K562 (cell line): Measurements from ENCODE around the gene LAMTOR4. TPM values are rescaled to one million over a fixed set of nuclear protein-coding genes. Genes with fewer than 3 reads are reported as not detected.
"Not testable (repeated sequence)": the region's sequence is repeated elsewhere in the genome, so short reads cannot be mapped to it uniquely, and the experiment has no call there.

Experiments
- ATAC-seq: fragments of 200-7000 bp; cut with Tn5 transposase; 3 replicates; pipeline ENCODE4 v1.9.1; 2020; ENCODE audit warnings: moderate library complexity
- BruUV-seq: library from RNA; stranded (reverse); fragments of 400-500 nt; replicated peaks from 2 replicates; lab custom pipeline; 2021; lab: Mats Ljungman, UMichigan
- CTCF ChIA-PET: fragments of 300-600 bp; formaldehyde crosslinking; extraction: SDS; loops from one replicate; lab custom pipeline; 2021; ENCODE audit warnings: low intra/inter-chr PET ratio; lab: Yijun Ruan, JAX
- POLR2A ChIA-PET: fragments of 300-600, 350-650 bp; sonication (Branson Sonifier 250); formaldehyde crosslinking; extraction: SDS; loops from one replicate; lab custom pipeline; 2021; ENCODE audit warnings: antibody characterized with exemption, inconsistent platforms; lab: Yijun Ruan, JAX
- DNase-seq, 4 experiments: peaks; one replicate each; pipeline versions ENCODE4 v3.0.0 to v3.0.0-alpha.2; 2011 to 2018; ENCODE audit warnings: low spot score in 3 of 4, mixed read lengths in 3 of 4; ENCODE audit errors: extremely low read depth in 1 of 4
- FAIRE-seq: peaks from 2 replicates; lab custom pipeline; 2011; peaks lifted over from hg19 to GRCh38; lab: Jason Lieb, UNC
- H2AFZ ChIP-seq: 2 replicates; pipeline ENCODE4 v1.6.0; 2011; ENCODE audit warnings: low read depth, low read length, control low read depth, inconsistent platforms
- H3K27ac ChIP-seq: fragments of 200-600 bp; 3 replicates; pipeline ENCODE4 v1.8.0; 2011; ENCODE audit warnings: low read depth, mild to moderate bottlenecking, control low read depth, inconsistent platforms, low read length, moderate library complexity, mixed read lengths; ENCODE audit errors: extremely low read depth
- H3K27me3 ChIP-seq, 2 experiments: fragments of 300-600 bp in 1 of 2; 2 replicates in 1 of 2; 3 replicates in 1 of 2; pipeline versions ENCODE4 v1.6.0 to v1.8.0; 2011; ENCODE audit warnings: inconsistent platforms in 2 of 2, low read length in 2 of 2, mild to moderate bottlenecking in 1 of 2, mixed read lengths in 1 of 2, moderate library complexity in 1 of 2; ENCODE audit not compliant: control insufficient read depth in 2 of 2, insufficient read depth in 2 of 2
- H3K36me3 ChIP-seq: fragments of 300-600 bp; 3 replicates; pipeline ENCODE4 v1.8.0; 2011; ENCODE audit warnings: mild to moderate bottlenecking, low read length, inconsistent platforms; ENCODE audit not compliant: control insufficient read depth, insufficient read depth
- H3K4me1 ChIP-seq, 2 experiments: fragments of 200-600 bp in 1 of 2; replicated peaks in 1 of 2; 2 replicates in 1 of 2; 3 replicates in 1 of 2; pipeline versions ENCODE4 v1.5.1 to v1.8.0; 2011; ENCODE audit warnings: inconsistent platforms in 2 of 2, low read length in 2 of 2, mild to moderate bottlenecking in 1 of 2, mixed read lengths in 1 of 2, moderate library complexity in 1 of 2; ENCODE audit not compliant: control insufficient read depth in 2 of 2, insufficient read depth in 2 of 2
- H3K4me2 ChIP-seq: 2 replicates; pipeline ENCODE4 v1.6.1; 2011; ENCODE audit warnings: low read length, control low read depth, inconsistent platforms, mixed read lengths; ENCODE audit not compliant: insufficient read depth
- H3K4me3 ChIP-seq: fragments of 200-600 bp; sonication (generic), shearing (Covaris generic); 2 replicates; pipeline ENCODE4 v1.5.1; 2016; ENCODE audit warnings: control low read depth, inconsistent platforms
- H3K79me2 ChIP-seq: fragments of 200-600 bp; 3 replicates; pipeline ENCODE4 v1.8.0; 2011; ENCODE audit warnings: low read length, inconsistent platforms; ENCODE audit not compliant: control insufficient read depth, insufficient read depth
- H3K9ac ChIP-seq, 2 experiments: 2 replicates each; pipeline versions ENCODE4 v1.6.0 to v1.6.1; 2011; ENCODE audit warnings: low read depth in 2 of 2, low read length in 2 of 2, control low read depth in 1 of 2, inconsistent platforms in 1 of 2, mild to moderate bottlenecking in 1 of 2, mixed read lengths in 1 of 2; ENCODE audit not compliant: insufficient read depth in 1 of 2
- H3K9me1 ChIP-seq: one replicate; pipeline ENCODE4 v1.6.0; 2011; ENCODE audit warnings: inconsistent platforms, mild to moderate bottlenecking, low read length, moderate library complexity; ENCODE audit not compliant: control insufficient read depth, insufficient read depth
- H3K9me3 ChIP-seq: replicated peaks from 2 replicates; pipeline ENCODE4 v1.5.1; 2011; ENCODE audit warnings: low read depth, low read length, inconsistent platforms; ENCODE audit not compliant: control insufficient read depth, insufficient read depth
- H4K20me1 ChIP-seq: replicated peaks from 2 replicates; pipeline ENCODE4 v1.6.1; 2011; ENCODE audit warnings: low read length, inconsistent platforms, mixed read lengths; ENCODE audit not compliant: control insufficient read depth, insufficient read depth
- FOXA3 ChIP-seq, 2 experiments: fragments of 450-650 bp in 1 of 2; sonication (generic) in 1 of 2; formaldehyde crosslinking; IDR thresholded peaks in 1 of 2; conservative IDR thresholded peaks in 1 of 2; 2 replicates each; pipeline versions ENCODE4 v1.4.0 to v1.8.0; 2020 to 2022; ENCODE audit warnings: mild to moderate bottlenecking in 2 of 2, missing genetic modification reagents in 1 of 2
- LCOR ChIP-seq: sonication (generic); formaldehyde crosslinking; IDR thresholded peaks from 2 replicates; pipeline ENCODE4 v1.8.0; 2022; ENCODE audit warnings: mild to moderate bottlenecking, missing genetic modification reagents
- NFE2L1 ChIP-seq: fragments of 450-650 bp; IDR thresholded peaks from 2 replicates; pipeline ENCODE4 v1.6.1; 2016; ENCODE audit warnings: missing genetic modification characterization, low read depth, mild to moderate bottlenecking, missing compliant biosample characterization, moderate library complexity, borderline replicate concordance
- RBM14 ChIP-seq: fragments of 200-400 bp; formaldehyde crosslinking; IDR thresholded peaks from 2 replicates; pipeline ENCODE4 v1.6.1; 2018; ENCODE audit warnings: low read depth, mild to moderate bottlenecking, low read length, moderate library complexity, borderline replicate concordance; ENCODE audit not compliant: insufficient read depth
- WGBS: fragments of 100-300 bp; shearing (Covaris generic); methylation state at CpG from one replicate; pipeline ENCODE4 v1.1.6; 2016; ENCODE audit warnings: low coverage, mixed read lengths; ENCODE audit not compliant: insufficient coverage; ENCODE audit errors: missing lambda C conversion rate; 5-methylcytosine and 5-hydroxymethylcytosine counted together
- in situ Hi-C: fragments of 300-500 bp; cut with MboI; formaldehyde crosslinking; loops from 4 replicates; pipeline ENCODE4 v1.15.0; 2018; ENCODE audit warnings: inconsistent platforms, mixed read lengths
- intact Hi-C: fragments of 100-400 bp; cut with micrococcal nuclease; formaldehyde crosslinking; loops from 2 replicates; pipeline ENCODE4 v1.14.2; 2022
- polyA plus RNA-seq, 8 experiments: library from polyadenylated mRNA; depleted of rRNA in 4 of 8; stranded (reverse) in 5 of 8; unstranded in 3 of 8; fragments of >200 nt; fragmentation: Nextera tagmentation in 2 of 8; fragmentation: Illumina TruSeq in 1 of 8; extraction: Ambion mirVana in 2 of 8; extraction: Trizol in 1 of 8; gene quantifications; 2 replicates each; pipeline versions ENCODE4 v1.2.1 to v1.2.3, GENCODE V29; 2011 to 2014; ENCODE audit warnings: inconsistent platforms in 1 of 8, missing spikeins in 1 of 8
- total RNA-seq, 7 experiments: library from RNA; depleted of rRNA in 6 of 7; stranded (reverse); fragments of >200 nt in 6 of 7; fragmentation: Illumina TruSeq in 2 of 7; extraction: Trizol in 2 of 7; gene quantifications; 2 replicates each; pipeline versions ENCODE4 v1.2.1 to v1.2.3, GENCODE V29; 2011 to 2021; ENCODE audit warnings: low replicate concordance in 1 of 7
- TF ChIP-seq, protein P1 (sequence below): sonication (generic); formaldehyde crosslinking; IDR thresholded peaks from 2 replicates; pipeline ENCODE4 v1.8.0; 2022; ENCODE audit warnings: mild to moderate bottlenecking, missing genetic modification reagents

LAMTOR4 gene
- total and polyA plus RNA-seq, 9 of the 15 experiments (the other 6 are each of a cell fraction or from before 2014, with no cell fraction given): 79.6 to 314 (median 195) TPM

- no peak for TF ChIP-seq NFE2L1
- no peak for TF ChIP-seq RBM14
- TF ChIP-seq LCOR (CRISPR knock-in tag): no peak
- TF ChIP-seq, all 486 proteins: peak for 0
Measured at GRCh38 chr7:100128637-100128963, 20.1 kb upstream of the LAMTOR4 start (continued).

DNA sequence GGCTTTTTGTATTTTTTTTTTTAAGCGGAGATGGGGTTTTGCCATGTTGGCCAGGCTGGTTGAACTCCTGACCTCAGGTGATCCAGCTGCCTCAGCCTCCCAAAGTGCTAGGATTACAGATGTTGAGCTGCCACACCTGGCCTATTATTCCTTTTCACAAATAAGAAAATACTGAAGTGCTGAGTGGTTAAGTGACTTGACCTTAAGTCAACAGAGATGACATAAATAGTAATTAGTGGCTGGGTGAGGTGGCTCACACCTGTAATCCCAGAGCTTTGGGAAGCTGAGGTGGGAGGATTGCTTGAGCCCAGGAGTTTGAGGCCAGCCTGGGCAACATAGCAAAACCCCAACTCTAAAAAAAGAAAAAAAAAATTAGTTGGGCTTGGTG, 18.5 kb upstream of the LAMTOR4 start:
- not testable (repeated sequence) for H4K20me1 ChIP-seq, FAIRE-seq, BruUV-seq, H3K9ac ChIP-seq, H3K36me3 ChIP-seq, H3K27me3 ChIP-seq, H3K27ac ChIP-seq, H3K9me1 ChIP-seq, H3K4me2 ChIP-seq, ATAC-seq, DNase-seq, H3K4me3 ChIP-seq, H3K9me3 ChIP-seq
- POLR2A ChIA-PET: interaction anchor here (0.9 to 1.1 kb wide), 2 partner anchors 11 to 135 kb away, joined by 3 to 4 read pairs; no protein-coding TSS in a partner anchor
- H3K79me2 ChIP-seq: peaks cover 16% of the 10 kb centered on the region
- H3K4me1 ChIP-seq: peaks cover 16 to 32% of the 10 kb centered on the region in 2 experiments
- CTCF ChIA-PET: interaction anchor here (0.6 to 4.8 kb wide), 6 partner anchors 13 to 217 kb away, joined by 3 to 54 read pairs (median 8); no protein-coding TSS in a partner anchor
- intact Hi-C loops: loop anchor here (2.0 kb wide), 1 partner anchor 211 kb away; the partner anchor contains the start of gene TRIM4
- H2AFZ ChIP-seq: peak overlapping the region; percentile 85; the same call in 1 of the 2 replicates
- TF ChIP-seq, protein P1, sequence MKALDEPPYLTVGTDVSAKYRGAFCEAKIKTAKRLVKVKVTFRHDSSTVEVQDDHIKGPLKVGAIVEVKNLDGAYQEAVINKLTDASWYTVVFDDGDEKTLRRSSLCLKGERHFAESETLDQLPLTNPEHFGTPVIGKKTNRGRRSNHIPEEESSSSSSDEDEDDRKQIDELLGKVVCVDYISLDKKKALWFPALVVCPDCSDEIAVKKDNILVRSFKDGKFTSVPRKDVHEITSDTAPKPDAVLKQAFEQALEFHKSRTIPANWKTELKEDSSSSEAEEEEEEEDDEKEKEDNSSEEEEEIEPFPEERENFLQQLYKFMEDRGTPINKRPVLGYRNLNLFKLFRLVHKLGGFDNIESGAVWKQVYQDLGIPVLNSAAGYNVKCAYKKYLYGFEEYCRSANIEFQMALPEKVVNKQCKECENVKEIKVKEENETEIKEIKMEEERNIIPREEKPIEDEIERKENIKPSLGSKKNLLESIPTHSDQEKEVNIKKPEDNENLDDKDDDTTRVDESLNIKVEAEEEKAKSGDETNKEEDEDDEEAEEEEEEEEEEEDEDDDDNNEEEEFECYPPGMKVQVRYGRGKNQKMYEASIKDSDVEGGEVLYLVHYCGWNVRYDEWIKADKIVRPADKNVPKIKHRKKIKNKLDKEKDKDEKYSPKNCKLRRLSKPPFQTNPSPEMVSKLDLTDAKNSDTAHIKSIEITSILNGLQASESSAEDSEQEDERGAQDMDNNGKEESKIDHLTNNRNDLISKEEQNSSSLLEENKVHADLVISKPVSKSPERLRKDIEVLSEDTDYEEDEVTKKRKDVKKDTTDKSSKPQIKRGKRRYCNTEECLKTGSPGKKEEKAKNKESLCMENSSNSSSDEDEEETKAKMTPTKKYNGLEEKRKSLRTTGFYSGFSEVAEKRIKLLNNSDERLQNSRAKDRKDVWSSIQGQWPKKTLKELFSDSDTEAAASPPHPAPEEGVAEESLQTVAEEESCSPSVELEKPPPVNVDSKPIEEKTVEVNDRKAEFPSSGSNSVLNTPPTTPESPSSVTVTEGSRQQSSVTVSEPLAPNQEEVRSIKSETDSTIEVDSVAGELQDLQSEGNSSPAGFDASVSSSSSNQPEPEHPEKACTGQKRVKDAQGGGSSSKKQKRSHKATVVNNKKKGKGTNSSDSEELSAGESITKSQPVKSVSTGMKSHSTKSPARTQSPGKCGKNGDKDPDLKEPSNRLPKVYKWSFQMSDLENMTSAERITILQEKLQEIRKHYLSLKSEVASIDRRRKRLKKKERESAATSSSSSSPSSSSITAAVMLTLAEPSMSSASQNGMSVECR (CRISPR knock-in tag): 0 out of 2 replicates have a peak, but pooled peaks have one; percentile 18
- peak in 1 of 2 experiments; percentile 75; a peak in 1 of 4 replicates for TF ChIP-seq FOXA3 (CRISPR knock-in tag; conservative IDR thresholded peaks at IDR 0.05 in 1 of 2, IDR thresholded peaks at IDR 0.05 in 1 of 2)
- WGBS: 79% methylated on average over 1 of the region's 1 CpG
- in situ Hi-C loops: loop anchor here (5.0 kb wide), 2 partner anchors 82 to 217 kb away; no protein-coding TSS in a partner anchor
